Upper lobe of left lung (tissue), 6 donors: Measurements from ENCODE around the gene UGT1A8. TPM values are rescaled to one million over a fixed set of nuclear protein-coding genes. Genes with fewer than 3 reads are reported as not detected.

ENCODE experiments used
- ATAC-seq, 2 donors: fragments of 200-7000 bp; cut with Tn5 transposase; one replicate each; pipeline ENCODE4 v1.9.1; 2022; ENCODE audit warnings: mild to moderate bottlenecking in 2 of 2, moderate library complexity in 2 of 2; ENCODE audit not compliant: low FRiP score in 2 of 2
- DNase-seq, 2 donors: peaks; one replicate each; pipeline ENCODE4 v3.0.0-alpha.2; 2019 to 2020
- H3K27ac ChIP-seq, 4 donors: fragments of 200-600 bp; sonication (generic); one replicate each; pipeline ENCODE4 v1.5.1; 2016 to 2019
- H3K27me3 ChIP-seq, 4 donors: fragments of 200-600 bp; sonication (generic); one replicate each; pipeline ENCODE4 v1.5.1; 2017 to 2019
- H3K36me3 ChIP-seq, 4 donors: fragments of 200-600 bp; sonication (generic); one replicate each; pipeline ENCODE4 v1.5.1; 2016 to 2019
- H3K4me1 ChIP-seq, 4 donors: fragments of 200-600 bp; sonication (generic); one replicate each; pipeline ENCODE4 v1.5.1; 2018 to 2019
- H3K4me3 ChIP-seq, 4 donors: fragments of 200-600 bp; sonication (generic); one replicate each; pipeline ENCODE4 v1.5.1; 2017 to 2019; ENCODE audit warnings: mild to moderate bottlenecking in 2 of 4, moderate library complexity in 1 of 4
- H3K9me3 ChIP-seq, 4 donors: fragments of 200-600 bp; sonication (generic); one replicate each; pipeline ENCODE4 v1.5.1; 2018 to 2019
- EP300 ChIP-seq, 4 donors: sonication (generic); formaldehyde crosslinking; IDR thresholded peaks; one replicate each; pipeline ENCODE4 v1.5.1; 2017; ENCODE audit warnings: antibody characterized with exemption in 4 of 4, control low read depth in 2 of 4
- POLR2A ChIP-seq, 4 donors: fragments of 450-650 bp; IDR thresholded peaks; one replicate each; pipeline ENCODE4 v1.5.1; 2016 to 2017; ENCODE audit warnings: antibody characterized with exemption in 4 of 4, mild to moderate bottlenecking in 2 of 4
- POLR2AphosphoS5 ChIP-seq, 2 donors: sonication (generic); formaldehyde crosslinking; IDR thresholded peaks; one replicate each; pipeline ENCODE4 v1.5.1; 2017; ENCODE audit warnings: antibody characterized with exemption in 2 of 2
- WGBS, 2 donors: methylation state at CpG; one replicate each; pipeline ENCODE4 v1.1.5; 2017 to 2018; 5-methylcytosine and 5-hydroxymethylcytosine counted together
- total RNA-seq, 6 donors: library from RNA; depleted of rRNA in 4 of 6; stranded (reverse); fragments of >200 nt in 4 of 6; gene quantifications; one replicate each; pipeline versions ENCODE4 v1.1.0 to v1.2.1, GENCODE V29; 2016 to 2021
- TF ChIP-seq, protein P1 (sequence below), 6 experiments: fragments of 450-650 bp in 4 of 6; fragments of 200-600 bp in 2 of 6; sonication (generic) in 2 of 6; IDR thresholded peaks; one replicate each; pipeline ENCODE4 v1.5.1; 2016 to 2019; ENCODE audit warnings: antibody characterized with exemption in 6 of 6
- donor health status: DM: no; HTN: no; CAD: no; lungs with moderate emphysema.
- donor health status: DM: no; HTN: yes; CAD: no; lungs with severe emphysema.

UGT1A8 gene
- total RNA-seq, 6 donors from 2014 or later, result not detected

DNA sequence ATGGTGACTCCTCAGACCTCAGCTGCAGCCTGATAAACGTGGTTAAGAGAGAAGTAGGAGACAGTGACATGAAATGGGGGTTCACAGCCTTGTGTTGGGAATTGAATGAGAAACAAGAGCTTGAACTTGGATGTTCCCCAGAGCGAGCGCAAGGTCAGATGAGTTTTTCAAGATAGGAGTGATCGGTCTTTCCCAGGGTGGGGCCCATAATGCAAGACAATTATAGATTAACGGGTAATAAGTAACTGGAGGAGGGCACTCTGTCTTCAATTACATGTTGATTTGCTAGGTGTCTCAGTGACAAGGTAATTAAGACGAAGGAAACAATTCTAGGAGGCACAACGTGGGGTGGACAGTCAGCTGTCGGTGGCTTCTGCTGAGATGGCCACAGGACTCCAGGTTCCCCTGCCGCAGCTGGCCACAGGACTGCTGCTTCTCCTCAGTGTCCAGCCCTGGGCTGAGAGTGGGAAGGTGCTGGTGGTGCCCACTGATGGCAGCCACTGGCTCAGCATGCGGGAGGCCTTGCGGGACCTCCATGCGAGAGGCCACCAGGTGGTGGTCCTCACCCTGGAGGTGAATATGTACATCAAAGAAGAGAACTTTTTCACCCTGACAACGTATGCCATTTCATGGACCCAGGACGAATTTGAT lies 95.3 kb downstream of the UGT1A8 start, which contains the start of gene UGT1A5:
Gene UGT1A5 (plus strand): TSS at position 297 of the 651 bp plus-strand sequence. CDS start 85 bp downstream, at position 382.
- ATAC-seq (no peak), DNase-seq (peak in 1 of 2 donors; percentile 42)
- no peak within 1 kb of the TSS for H3K4me3 ChIP-seq
- H3K9me3 ChIP-seq, result no peaks in the 10 kb centered on the region
- no peaks in the 10 kb centered on the region for H3K4me1 ChIP-seq
- H3K27ac ChIP-seq, result no peak within 1 kb of the TSS
- TF ChIP-seq, protein P1, sequence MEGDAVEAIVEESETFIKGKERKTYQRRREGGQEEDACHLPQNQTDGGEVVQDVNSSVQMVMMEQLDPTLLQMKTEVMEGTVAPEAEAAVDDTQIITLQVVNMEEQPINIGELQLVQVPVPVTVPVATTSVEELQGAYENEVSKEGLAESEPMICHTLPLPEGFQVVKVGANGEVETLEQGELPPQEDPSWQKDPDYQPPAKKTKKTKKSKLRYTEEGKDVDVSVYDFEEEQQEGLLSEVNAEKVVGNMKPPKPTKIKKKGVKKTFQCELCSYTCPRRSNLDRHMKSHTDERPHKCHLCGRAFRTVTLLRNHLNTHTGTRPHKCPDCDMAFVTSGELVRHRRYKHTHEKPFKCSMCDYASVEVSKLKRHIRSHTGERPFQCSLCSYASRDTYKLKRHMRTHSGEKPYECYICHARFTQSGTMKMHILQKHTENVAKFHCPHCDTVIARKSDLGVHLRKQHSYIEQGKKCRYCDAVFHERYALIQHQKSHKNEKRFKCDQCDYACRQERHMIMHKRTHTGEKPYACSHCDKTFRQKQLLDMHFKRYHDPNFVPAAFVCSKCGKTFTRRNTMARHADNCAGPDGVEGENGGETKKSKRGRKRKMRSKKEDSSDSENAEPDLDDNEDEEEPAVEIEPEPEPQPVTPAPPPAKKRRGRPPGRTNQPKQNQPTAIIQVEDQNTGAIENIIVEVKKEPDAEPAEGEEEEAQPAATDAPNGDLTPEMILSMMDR (IDR thresholded peaks at IDR 0.05), result no peak
- TF ChIP-seq EP300 (IDR thresholded peaks at IDR 0.05), result no peak
- no peak for TF ChIP-seq POLR2A (IDR thresholded peaks at IDR 0.05)
- no peak for TF ChIP-seq POLR2AphosphoS5 (IDR thresholded peaks at IDR 0.05)
- 81 to 86% methylated on average over 14 of the region's 14 CpGs for WGBS, 2 donors
- H3K36me3 ChIP-seq, result no peaks in the 10 kb centered on the region
- H3K27me3 ChIP-seq, result no peaks in the 10 kb centered on the region

DNA sequence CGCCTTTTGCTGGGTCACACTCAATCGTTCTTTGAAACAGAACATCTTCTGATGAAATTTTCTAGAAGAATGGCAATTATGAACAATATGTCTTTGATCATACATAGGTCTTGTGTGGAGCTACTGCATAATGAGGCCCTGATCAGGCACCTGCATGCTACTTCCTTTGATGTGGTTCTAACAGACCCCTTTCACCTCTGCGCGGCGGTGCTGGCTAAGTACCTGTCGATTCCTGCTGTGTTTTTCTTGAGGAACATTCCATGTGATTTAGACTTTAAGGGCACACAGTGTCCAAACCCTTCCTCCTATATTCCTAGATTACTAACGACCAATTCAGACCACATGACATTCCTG lies 95.8 kb downstream of the UGT1A8 start:
- TF ChIP-seq POLR2AphosphoS5 (IDR thresholded peaks at IDR 0.05) (no peak), POLR2A (IDR thresholded peaks at IDR 0.05) (no peak), EP300 (IDR thresholded peaks at IDR 0.05) (no peak)
- TF ChIP-seq, protein P1 (IDR thresholded peaks at IDR 0.05), result no peak
- ATAC-seq (no peak), DNase-seq (no peak)
- Histone ChIP-seq H3K27ac (no peak overlapping the region), H3K27me3 (no peaks in the 10 kb centered on the region), H3K9me3 (no peaks in the 10 kb centered on the region), H3K4me1 (no peaks in the 10 kb centered on the region), H3K4me3 (no peak overlapping the region), H3K36me3 (no peaks in the 10 kb centered on the region)
- 75 to 76% methylated on average over 7 of the region's 7 CpGs for WGBS, 2 donors

DNA sequence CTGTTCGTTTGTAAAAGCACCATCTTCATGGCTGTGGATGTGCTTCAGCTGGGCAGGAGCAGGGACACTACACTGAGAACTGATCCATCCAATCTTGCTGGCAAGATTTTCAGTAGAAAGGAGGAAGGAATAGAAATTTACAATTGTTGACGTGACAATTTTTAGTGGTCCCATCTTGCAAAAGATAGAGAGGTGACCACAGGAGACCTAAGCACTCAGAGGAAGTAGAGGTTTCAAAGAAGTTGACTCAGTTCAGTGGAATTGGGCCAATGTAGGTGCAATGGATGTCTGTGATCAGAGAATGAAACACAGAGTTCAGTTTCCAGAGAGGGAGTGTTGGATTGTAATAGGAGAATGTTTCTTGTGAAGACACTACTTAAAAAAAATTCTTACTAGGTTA lies 96.7 kb downstream of the UGT1A8 start:
- H3K4me3 ChIP-seq, result no peak overlapping the region
- WGBS, 2 donors, result 69 to 71% methylated on average over 2 of the region's 2 CpGs
- no peaks in the 10 kb centered on the region for H3K36me3 ChIP-seq
- no peak for TF ChIP-seq EP300 (IDR thresholded peaks at IDR 0.05)
- no peak for TF ChIP-seq POLR2AphosphoS5 (IDR thresholded peaks at IDR 0.05)
- no peak for TF ChIP-seq POLR2A (IDR thresholded peaks at IDR 0.05)
- TF ChIP-seq, protein P1 (IDR thresholded peaks at IDR 0.05), result no peak
- DNase-seq (no peak), ATAC-seq (no peak)
- H3K27ac ChIP-seq, result no peak overlapping the region
- no peaks in the 10 kb centered on the region for H3K9me3 ChIP-seq
- no peaks in the 10 kb centered on the region for H3K27me3 ChIP-seq
- H3K4me1 ChIP-seq, result no peaks in the 10 kb centered on the region

- WGBS, 2 donors, result 85 to 93% methylated on average over 7 of the region's 7 CpGs
- ATAC-seq (no peak), DNase-seq (peak in 1 of 2 donors; percentile 56)
- no peaks in the 10 kb centered on the region for H3K9me3 ChIP-seq
- no peak within 1 kb of the TSS for H3K27ac ChIP-seq
- no peak within 1 kb of the TSS for H3K4me3 ChIP-seq
- H3K36me3 ChIP-seq, result no peaks in the 10 kb centered on the region
- H3K27me3 ChIP-seq, result no peaks in the 10 kb centered on the region
- TF ChIP-seq POLR2A (IDR thresholded peaks at IDR 0.05), result no peak
- TF ChIP-seq POLR2AphosphoS5 (IDR thresholded peaks at IDR 0.05), result no peak
- TF ChIP-seq, protein P1 (IDR thresholded peaks at IDR 0.05), result no peak
- no peak for TF ChIP-seq EP300 (IDR thresholded peaks at IDR 0.05)
- no peaks in the 10 kb centered on the region for H3K4me1 ChIP-seq
These were observed 101.1 kb downstream of the UGT1A8 start, which contains the start of gene UGT1A4 for GRCh38 chr2:233718552-233718951. Gene UGT1A4 (plus strand): TSS chr2:233718736. CDS start chr2:233718821, 85 bp downstream.
